Skeletal muscle satellite cell (primary cell): ENCODE results near the gene ATN1.

Experiments used
- H3K27me3 ChIP-seq: 2 replicates; pipeline ENCODE4 v1.7.0; 2013; ENCODE audit warnings: low read length; ENCODE audit not compliant: control insufficient read depth, insufficient read depth
- H3K36me3 ChIP-seq: 2 replicates; pipeline ENCODE4 v1.7.0; 2013; ENCODE audit warnings: mild to moderate bottlenecking, control low read depth, low read length; ENCODE audit not compliant: insufficient read depth
- H3K4me1 ChIP-seq: 2 replicates; pipeline ENCODE4 v1.7.0; 2013; ENCODE audit warnings: low read length; ENCODE audit not compliant: control insufficient read depth, insufficient read depth
- H3K4me2 ChIP-seq: 2 replicates; pipeline ENCODE4 v1.7.0; 2013; ENCODE audit warnings: mild to moderate bottlenecking, low read length
- H3K4me3 ChIP-seq: 2 replicates; pipeline ENCODE4 v1.7.0; 2013; ENCODE audit warnings: low read length
- H3K9ac ChIP-seq: 2 replicates; pipeline ENCODE4 v1.7.0; 2013; ENCODE audit warnings: mild to moderate bottlenecking, low read depth, low read length, moderate library complexity
- H3K9me3 ChIP-seq: replicated peaks from 2 replicates; pipeline ENCODE4 v1.7.0; 2013; ENCODE audit warnings: mild to moderate bottlenecking, control low read depth, low read length

ATN1 gene

GRCh38 chr12:6959058-6959804, 31.5 kb downstream of the ATN1 start:
- Histone ChIP-seq H3K36me3 (peaks cover 3% of the 10 kb centered on the region), H3K27me3 (no peaks in the 10 kb centered on the region), H3K9me3 (no peaks in the 10 kb centered on the region), H3K4me1 (peaks cover 22% of the 10 kb centered on the region), H3K9ac (no peak overlapping the region), H3K4me2 (no peak overlapping the region), H3K4me3 (no peak overlapping the region)

GRCh38 chr12:6959805-6960592, 32.2 kb downstream of the ATN1 start:
- Histone ChIP-seq H3K4me3 (no peak overlapping the region), H3K4me1 (peaks cover 22% of the 10 kb centered on the region), H3K9ac (no peak overlapping the region)

GRCh38 chr12:6960593-6961277, 33.0 kb downstream of the ATN1 start:
- peak overlapping the region; percentile 70 for H3K9ac ChIP-seq
- H3K9me3 ChIP-seq, result no peaks in the 10 kb centered on the region
- H3K4me1 ChIP-seq, result peaks cover 22% of the 10 kb centered on the region
- peaks cover 16% of the 10 kb centered on the region for H3K36me3 ChIP-seq
- peak overlapping the region; percentile 31 for H3K4me3 ChIP-seq
- no peaks in the 10 kb centered on the region for H3K27me3 ChIP-seq
- H3K4me2 ChIP-seq, result peak overlapping the region; percentile 56

More at GRCh38 chr12:6959805-6960592, 32.2 kb downstream of the ATN1 start:
- no peak overlapping the region for H3K4me2 ChIP-seq
- H3K36me3 ChIP-seq, result peaks cover 10% of the 10 kb centered on the region
- no peaks in the 10 kb centered on the region for H3K9me3 ChIP-seq
- H3K27me3 ChIP-seq, result no peaks in the 10 kb centered on the region

- H3K4me3 ChIP-seq, result peak overlapping the region; percentile 31
- H3K9ac ChIP-seq, result peak overlapping the region; percentile 70
- no peaks in the 10 kb centered on the region for H3K9me3 ChIP-seq
- H3K36me3 ChIP-seq, result peaks cover 21% of the 10 kb centered on the region
- peak overlapping the region; percentile 56 for H3K4me2 ChIP-seq
- no peaks in the 10 kb centered on the region for H3K27me3 ChIP-seq
- H3K4me1 ChIP-seq, result peaks cover 22% of the 10 kb centered on the region
These were observed 33.5 kb downstream of the ATN1 start for GRCh38 chr12:6961278-6961694.

GRCh38 chr12:6961695-6962284, 34.0 kb downstream of the ATN1 start:
- peak overlapping the region; percentile 70 for H3K9ac ChIP-seq
- H3K4me1 ChIP-seq, result peaks cover 22% of the 10 kb centered on the region
- H3K4me3 ChIP-seq, result peak overlapping the region; percentile 31
- peak overlapping the region; percentile 56 for H3K4me2 ChIP-seq
- H3K36me3 ChIP-seq, result peaks cover 25% of the 10 kb centered on the region
- no peaks in the 10 kb centered on the region for H3K9me3 ChIP-seq
- no peaks in the 10 kb centered on the region for H3K27me3 ChIP-seq

- Histone ChIP-seq H3K4me1 (peaks cover 22% of the 10 kb centered on the region), H3K9me3 (no peaks in the 10 kb centered on the region), H3K27me3 (no peaks in the 10 kb centered on the region), H3K9ac (peak overlapping the region; percentile 70), H3K36me3 (peaks cover 31% of the 10 kb centered on the region), H3K4me2 (peak overlapping the region; percentile 56), H3K4me3 (no peak overlapping the region)
These were observed 34.7 kb downstream of the ATN1 start for GRCh38 chr12:6962285-6963015.

- Histone ChIP-seq H3K9ac (no peak overlapping the region), H3K27me3 (no peaks in the 10 kb centered on the region)
These were observed 35.4 kb downstream of the ATN1 start for GRCh38 chr12:6963016-6963731.

GRCh38 chr12:6963791-6964413, 36.1 kb downstream of the ATN1 start:
- no peaks in the 10 kb centered on the region for H3K9me3 ChIP-seq
- H3K9ac ChIP-seq, result no peak overlapping the region
- H3K36me3 ChIP-seq, result peaks cover 46% of the 10 kb centered on the region
- no peaks in the 10 kb centered on the region for H3K27me3 ChIP-seq
- H3K4me2 ChIP-seq, result no peak overlapping the region
- H3K4me3 ChIP-seq, result no peak overlapping the region
- H3K4me1 ChIP-seq, result peaks cover 26% of the 10 kb centered on the region

More at GRCh38 chr12:6963016-6963731, 35.4 kb downstream of the ATN1 start:
- H3K4me3 ChIP-seq, result no peak overlapping the region
- no peak overlapping the region for H3K4me2 ChIP-seq
- peaks cover 22% of the 10 kb centered on the region for H3K4me1 ChIP-seq
- H3K36me3 ChIP-seq, result peaks cover 39% of the 10 kb centered on the region
- H3K9me3 ChIP-seq, result no peaks in the 10 kb centered on the region

- H3K4me3 ChIP-seq, result no peak overlapping the region
- no peaks in the 10 kb centered on the region for H3K27me3 ChIP-seq
- peaks cover 50% of the 10 kb centered on the region for H3K36me3 ChIP-seq
- H3K9me3 ChIP-seq, result no peaks in the 10 kb centered on the region
- no peak overlapping the region for H3K4me2 ChIP-seq
- peaks cover 32% of the 10 kb centered on the region for H3K4me1 ChIP-seq
- peak overlapping the region; percentile 46 for H3K9ac ChIP-seq
These were observed 36.9 kb downstream of the ATN1 start for GRCh38 chr12:6964605-6965025.
